Measurements from ENCODE around the gene HMX2.

The HMX2 gene

GRCh38 chr10:123147635-123148413 lies at the start of gene HMX2:
Gene HMX2, plus strand, starts transcription at chr10:123148136. Its CDS starts 243 bp downstream, at chr10:123148379.
- no peak for DNase-seq (ENCODE audit: low spot score)

- DNase-seq (ENCODE audit: low spot score): no peak
Observed at GRCh38 chr10:123100030-123100762, 47.7 kb upstream of the HMX2 start.

GRCh38 chr10:123101872-123102271 lies 46.1 kb upstream of the HMX2 start:
- DNase-seq (ENCODE audit: low spot score): no peak

GRCh38 chr10:123102673-123103072 lies 45.3 kb upstream of the HMX2 start:
- no peak for DNase-seq (ENCODE audit: low spot score)

- no peak for DNase-seq (ENCODE audit: low spot score)
Observed at GRCh38 chr10:123103944-123104343, 44.0 kb upstream of the HMX2 start.

GRCh38 chr10:123109466-123109865 lies 38.5 kb upstream of the HMX2 start:
- DNase-seq (ENCODE audit: low spot score): no peak

GRCh38 chr10:123117644-123118417 lies 30.1 kb upstream of the HMX2 start:
- DNase-seq (ENCODE audit: low spot score): no peak

- DNase-seq (ENCODE audit: low spot score): no peak
Observed at GRCh38 chr10:123119081-123119480, 28.9 kb upstream of the HMX2 start.

- DNase-seq (ENCODE audit: low spot score): no peak
Observed at GRCh38 chr10:123126246-123126645, 21.7 kb upstream of the HMX2 start.

GRCh38 chr10:123129618-123130271 lies 18.2 kb upstream of the HMX2 start:
- no peak for DNase-seq (ENCODE audit: low spot score)

- peak; percentile 80 for DNase-seq (ENCODE audit: low spot score)
Observed at GRCh38 chr10:123132576-123133477, 15.1 kb upstream of the HMX2 start.

GRCh38 chr10:123133541-123134342 lies 14.2 kb upstream of the HMX2 start:
- DNase-seq (ENCODE audit: low spot score): no peak

GRCh38 chr10:123134343-123134914 lies 13.5 kb upstream of the HMX2 start:
- no peak for DNase-seq (ENCODE audit: low spot score)

- no peak for DNase-seq (ENCODE audit: low spot score)
Observed at GRCh38 chr10:123134915-123135414, 13.0 kb upstream of the HMX2 start.

- DNase-seq (ENCODE audit: low spot score): no peak
Observed at GRCh38 chr10:123135415-123136141, 12.4 kb upstream of the HMX2 start, which contains the start of gene HMX3. Gene HMX3, plus strand, starts transcription at chr10:123135970. Its CDS starts 81 bp downstream, at chr10:123136051.

- DNase-seq (ENCODE audit: low spot score): no peak
Observed at GRCh38 chr10:123136221-123136805, 11.6 kb upstream of the HMX2 start.

- no peak for DNase-seq (ENCODE audit: low spot score)
Observed at GRCh38 chr10:123136806-123137642, 10.9 kb upstream of the HMX2 start.

GRCh38 chr10:123139165-123139520 lies 8.8 kb upstream of the HMX2 start:
- DNase-seq (ENCODE audit: low spot score): no peak

Data from cerebellar cortex (tissue), 1 donor.